Ishikawa (cell line): ENCODE data around the gene SLC5A2.
A peak's percentile ranks its signal among the peaks of the same experiment; 100 is the strongest.

ENCODE experiments used
- CEBPB ChIP-seq: IDR thresholded peaks from 2 replicates; pipeline ENCODE4 v1.6.1; 2012
- CREB1 ChIP-seq: IDR thresholded peaks from 2 replicates; pipeline ENCODE4 v1.6.1; 2012; ENCODE audit warnings: low read depth
- EGR1 ChIP-seq: IDR thresholded peaks from 2 replicates; pipeline ENCODE4 v1.6.1; 2012
- EP300 ChIP-seq: IDR thresholded peaks from 2 replicates; pipeline ENCODE4 v1.6.1; 2012; ENCODE audit warnings: borderline replicate concordance
- FOXM1 ChIP-seq: IDR thresholded peaks from 2 replicates; pipeline ENCODE4 v1.6.1; 2012; ENCODE audit warnings: low read depth, borderline replicate concordance
- MAX ChIP-seq: IDR thresholded peaks from 2 replicates; pipeline ENCODE4 v1.6.1; 2012
- NFIC ChIP-seq: IDR thresholded peaks from 2 replicates; pipeline ENCODE4 v1.6.1; 2012
- RAD21 ChIP-seq: IDR thresholded peaks from 2 replicates; pipeline ENCODE4 v1.6.1; 2012; ENCODE audit warnings: low read depth
- REST ChIP-seq: IDR thresholded peaks from 2 replicates; pipeline ENCODE4 v1.6.1; 2012; ENCODE audit warnings: low read depth, mild to moderate bottlenecking
- TAF1 ChIP-seq: IDR thresholded peaks from 2 replicates; pipeline ENCODE4 v1.6.1; 2012; ENCODE audit warnings: low read depth, mild to moderate bottlenecking
- TCF12 ChIP-seq: IDR thresholded peaks from 2 replicates; pipeline ENCODE4 v1.6.1; 2012; ENCODE audit warnings: low read depth
- TEAD4 ChIP-seq: IDR thresholded peaks from 2 replicates; pipeline ENCODE4 v1.6.1; 2012
- YY1 ChIP-seq: IDR thresholded peaks from 2 replicates; pipeline ENCODE4 v1.6.1; 2012; ENCODE audit warnings: low read depth
- ZBTB7A ChIP-seq: IDR thresholded peaks from 2 replicates; pipeline ENCODE4 v1.6.1; 2012; ENCODE audit warnings: low read depth
- TF ChIP-seq, protein P1 (sequence below): IDR thresholded peaks from 2 replicates; pipeline ENCODE4 v1.6.1; 2012

Gene SLC5A2

DNA sequence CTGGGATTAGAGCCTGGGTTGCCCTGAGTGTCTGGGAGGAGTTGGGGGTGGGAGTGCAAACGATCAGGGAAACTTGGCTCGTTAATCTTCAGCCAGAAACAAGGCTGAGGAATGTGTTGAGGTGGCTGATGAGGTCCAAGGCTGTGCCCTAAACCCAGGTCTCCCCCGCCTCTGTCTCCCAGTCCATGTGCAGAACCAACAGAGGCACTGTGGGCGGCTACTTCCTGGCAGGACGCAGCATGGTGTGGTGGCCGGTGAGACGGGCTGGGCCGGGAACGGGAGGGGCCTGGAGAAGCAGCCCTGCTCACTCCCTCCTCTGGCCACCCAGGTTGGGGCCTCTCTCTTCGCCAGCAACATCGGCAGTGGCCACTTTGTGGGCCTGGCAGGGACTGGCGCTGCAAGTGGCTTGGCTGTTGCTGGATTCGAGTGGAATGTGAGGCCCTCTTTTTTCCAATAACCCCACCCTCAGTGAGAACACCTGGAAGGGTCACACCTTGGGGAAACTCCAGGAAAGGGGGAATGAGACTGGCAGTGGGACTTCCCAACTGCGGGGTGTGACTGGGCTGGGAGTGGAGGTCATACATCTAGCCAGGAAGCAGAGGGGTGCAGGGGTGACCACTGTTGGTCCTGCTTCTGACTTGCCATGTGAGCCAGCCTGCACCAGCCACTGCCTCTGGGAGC lies 1.7 kb downstream of the SLC5A2 start:
- TF ChIP-seq RAD21 (no peak), TAF1 (no peak), TCF12 (no peak), FOXM1 (no peak), CEBPB (no peak), EGR1 (no peak), TEAD4 (no peak), EP300 (no peak), MAX (no peak), REST (no peak), CREB1 (no peak)

GRCh38 chr16:31485571-31485970 lies 2.6 kb downstream of the SLC5A2 start:
- TF ChIP-seq, protein P1, sequence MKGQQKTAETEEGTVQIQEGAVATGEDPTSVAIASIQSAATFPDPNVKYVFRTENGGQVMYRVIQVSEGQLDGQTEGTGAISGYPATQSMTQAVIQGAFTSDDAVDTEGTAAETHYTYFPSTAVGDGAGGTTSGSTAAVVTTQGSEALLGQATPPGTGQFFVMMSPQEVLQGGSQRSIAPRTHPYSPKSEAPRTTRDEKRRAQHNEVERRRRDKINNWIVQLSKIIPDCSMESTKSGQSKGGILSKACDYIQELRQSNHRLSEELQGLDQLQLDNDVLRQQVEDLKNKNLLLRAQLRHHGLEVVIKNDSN = no peak
- TF ChIP-seq CEBPB = no peak
- TF ChIP-seq TAF1 = no peak
- TF ChIP-seq TCF12 = no peak
- no peak for TF ChIP-seq EGR1
- no peak for TF ChIP-seq EP300
- TF ChIP-seq NFIC = no peak
- TF ChIP-seq YY1 = no peak
- TF ChIP-seq REST = no peak
- TF ChIP-seq RAD21 = no peak
- no peak for TF ChIP-seq MAX
- TF ChIP-seq CREB1 = no peak
- TF ChIP-seq FOXM1 = no peak
- TF ChIP-seq TEAD4 = no peak
- no peak for TF ChIP-seq ZBTB7A

- TF ChIP-seq EP300 (no peak), EGR1 (no peak), NFIC (no peak), TAF1 (no peak), YY1 (no peak), ZBTB7A (no peak), TCF12 (no peak), REST (no peak), MAX (no peak)
- TF ChIP-seq, protein P1 = no peak
These were observed 3.1 kb downstream of the SLC5A2 start for GRCh38 chr16:31486045-31486444.

GRCh38 chr16:31487071-31487719 lies 4.3 kb downstream of the SLC5A2 start:
- TF ChIP-seq CREB1 (no peak), REST (no peak), RAD21 (no peak), ZBTB7A (peak; percentile 62; the same call in 1 of the 2 replicates), EGR1 (no peak), FOXM1 (no peak), MAX (no peak)
- TF ChIP-seq, protein P1 = no peak
